DMS 273 (cell line): Measurements from ENCODE around the gene RAD18.

Source experiments
- DNase-seq: peaks from one replicate; lab custom pipeline; 2025; ENCODE audit not compliant: unreplicated experiment; lab: John Stamatoyannopoulos, UW

RAD18 gene, protein sequence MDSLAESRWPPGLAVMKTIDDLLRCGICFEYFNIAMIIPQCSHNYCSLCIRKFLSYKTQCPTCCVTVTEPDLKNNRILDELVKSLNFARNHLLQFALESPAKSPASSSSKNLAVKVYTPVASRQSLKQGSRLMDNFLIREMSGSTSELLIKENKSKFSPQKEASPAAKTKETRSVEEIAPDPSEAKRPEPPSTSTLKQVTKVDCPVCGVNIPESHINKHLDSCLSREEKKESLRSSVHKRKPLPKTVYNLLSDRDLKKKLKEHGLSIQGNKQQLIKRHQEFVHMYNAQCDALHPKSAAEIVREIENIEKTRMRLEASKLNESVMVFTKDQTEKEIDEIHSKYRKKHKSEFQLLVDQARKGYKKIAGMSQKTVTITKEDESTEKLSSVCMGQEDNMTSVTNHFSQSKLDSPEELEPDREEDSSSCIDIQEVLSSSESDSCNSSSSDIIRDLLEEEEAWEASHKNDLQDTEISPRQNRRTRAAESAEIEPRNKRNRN

DNA sequence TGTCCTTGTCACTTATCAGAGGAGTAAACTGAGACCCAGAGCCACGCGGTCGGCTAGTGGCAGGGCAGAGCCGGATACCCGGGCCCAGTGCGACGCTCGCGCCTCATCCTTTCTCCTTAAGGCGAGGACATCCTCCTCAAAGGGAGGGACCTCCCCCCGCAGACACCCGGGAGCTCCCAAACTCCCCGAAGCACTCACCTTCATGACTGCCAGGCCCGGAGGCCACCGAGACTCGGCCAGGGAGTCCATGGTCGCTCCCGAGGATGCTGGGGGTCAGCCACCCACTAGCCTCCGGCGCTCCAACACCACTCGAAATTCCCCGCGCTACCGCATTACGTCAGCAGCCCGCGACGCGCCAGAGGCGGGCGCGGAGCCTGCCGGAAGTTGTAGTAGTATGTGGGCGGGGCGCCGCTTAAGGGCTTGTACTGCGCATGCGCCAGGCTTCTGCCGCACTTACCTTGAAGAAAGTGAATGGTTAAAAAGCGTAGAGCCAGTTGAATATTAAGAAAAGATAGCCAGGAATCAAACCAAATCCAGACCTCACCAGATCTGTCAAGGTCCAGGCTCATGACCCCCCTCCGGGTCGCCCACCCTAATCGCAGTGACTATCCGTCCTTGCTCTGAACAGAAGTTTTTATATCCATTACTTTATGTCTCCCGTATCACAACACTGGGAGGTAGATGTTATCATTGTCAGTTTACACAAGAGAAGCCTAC lies at the start of gene RAD18:
TSS of gene RAD18 (minus strand) at position 336 of the 717 bp plus-strand sequence. CDS start at position 249, 87 bp downstream.
- peak; percentile 94 for DNase-seq

DNA sequence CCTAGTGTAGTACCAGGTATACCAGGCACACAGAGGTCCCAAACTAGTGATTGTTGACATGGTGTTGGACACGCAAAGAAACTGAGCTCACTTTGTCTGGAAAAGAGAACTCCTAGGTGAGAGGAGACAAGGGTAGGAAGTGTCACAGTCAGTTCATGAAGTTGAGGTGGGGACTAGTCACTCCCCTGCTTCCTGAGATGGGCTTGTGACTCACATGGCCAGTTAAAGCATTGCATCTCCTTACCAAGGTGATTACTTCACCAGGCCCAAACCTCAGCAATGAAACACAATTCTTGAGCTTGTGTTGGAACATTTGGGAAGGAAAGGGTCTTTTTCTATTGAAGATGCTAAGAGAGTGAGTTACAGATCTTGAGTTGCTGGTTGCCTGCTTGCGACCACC lies 49.2 kb upstream of the RAD18 start:
- DNase-seq: no peak

DNA sequence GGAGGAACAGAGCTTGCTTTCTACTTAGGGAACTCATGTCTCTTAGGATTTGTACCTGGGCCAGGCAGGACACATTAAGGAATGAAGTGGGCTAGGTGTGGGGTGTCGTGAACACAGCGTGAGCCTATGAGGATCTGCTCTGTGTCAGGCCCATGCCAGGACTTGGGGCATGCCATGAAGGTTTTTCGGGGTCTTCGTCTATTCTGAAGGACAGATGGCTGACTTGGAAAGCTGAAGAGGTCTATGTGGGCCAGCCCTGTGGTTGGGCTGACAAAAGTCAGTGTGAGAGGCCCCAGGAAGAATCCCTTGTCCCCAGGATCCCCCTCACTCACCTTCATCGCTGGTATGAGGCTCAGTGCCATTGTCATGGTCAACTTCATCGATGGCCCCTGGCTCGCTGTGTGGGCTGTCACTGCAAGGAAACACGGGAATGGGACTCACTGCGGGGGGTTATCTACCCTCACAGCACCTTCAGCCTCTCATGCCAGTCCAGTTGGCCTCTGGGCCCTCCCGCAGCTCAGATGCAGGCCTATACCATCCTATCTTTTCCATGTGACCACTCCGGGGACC lies 46.8 kb upstream of the RAD18 start:
- no peak for DNase-seq

DNA sequence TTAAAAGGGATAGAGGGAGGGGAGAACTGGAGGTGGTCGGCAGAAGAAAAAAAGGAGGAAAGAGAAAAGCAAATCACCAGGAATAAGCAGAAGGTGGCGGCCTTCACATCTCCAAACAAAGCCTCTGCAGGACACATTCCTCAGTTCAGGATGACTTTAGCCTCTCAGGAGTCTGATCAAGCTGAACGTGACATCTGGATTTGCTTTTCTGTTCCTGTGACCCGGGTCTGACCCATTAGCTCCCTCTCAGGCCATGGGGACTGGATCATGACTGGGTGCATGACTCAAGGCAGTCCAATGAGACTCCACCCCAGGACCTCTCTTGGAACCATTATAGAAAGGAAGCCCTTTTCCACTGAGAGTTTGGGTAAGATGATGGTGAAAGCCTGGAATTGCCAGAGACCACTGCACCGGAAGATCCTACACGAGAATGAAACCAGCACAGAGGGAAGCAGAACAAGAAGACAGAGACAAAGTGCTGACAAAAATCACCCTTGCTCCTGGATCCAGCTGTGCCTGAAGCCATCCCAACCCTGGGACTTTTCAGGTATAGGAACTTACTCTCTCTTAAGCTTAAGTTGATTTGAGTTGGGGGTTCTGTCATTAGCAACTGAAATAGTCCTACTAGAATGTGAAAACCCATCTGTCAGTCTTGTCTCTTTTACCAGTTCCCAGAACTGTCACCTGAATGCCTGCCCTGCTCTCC lies 45.4 kb upstream of the RAD18 start:
- DNase-seq: no peak

DNA sequence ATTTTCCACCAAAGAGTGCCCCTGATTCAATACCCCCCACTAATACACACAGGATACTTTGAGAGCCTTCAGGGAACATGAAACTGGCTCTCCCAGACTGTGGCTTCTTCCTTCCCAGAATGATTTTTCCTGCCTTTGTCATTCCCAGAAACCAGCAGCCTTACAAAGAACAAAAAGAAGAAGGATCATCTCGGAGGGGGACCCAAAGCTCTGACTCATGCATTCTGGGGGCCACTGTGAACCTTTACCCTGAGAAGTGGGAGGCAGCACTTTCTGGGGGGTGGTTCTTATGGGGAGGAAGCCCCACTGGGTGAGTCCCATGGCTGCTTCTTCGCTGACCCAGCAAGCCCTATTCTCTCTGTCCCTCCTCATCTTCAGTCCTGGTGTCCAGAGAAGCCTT lies 44.7 kb upstream of the RAD18 start:
- DNase-seq: no peak

DNA sequence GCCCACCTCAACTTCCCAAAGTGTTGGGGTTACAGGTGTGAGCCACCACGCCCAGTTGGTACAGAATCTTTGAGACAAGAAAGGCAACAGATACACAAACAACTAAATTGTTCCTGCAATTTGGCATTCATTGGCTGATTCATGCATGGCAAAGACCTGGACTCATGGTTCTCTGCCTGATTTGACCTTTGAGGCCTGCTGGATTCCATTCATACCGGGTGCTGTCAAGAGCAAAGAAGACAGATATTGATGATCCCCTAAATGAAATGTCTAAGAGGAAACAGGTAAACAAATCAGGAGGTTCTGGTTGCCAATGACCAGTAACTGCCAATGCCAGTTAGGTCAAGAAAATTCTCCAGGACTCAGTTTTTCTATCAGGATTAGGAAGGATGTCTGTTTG lies 43.9 kb upstream of the RAD18 start:
- DNase-seq: no peak

DNA sequence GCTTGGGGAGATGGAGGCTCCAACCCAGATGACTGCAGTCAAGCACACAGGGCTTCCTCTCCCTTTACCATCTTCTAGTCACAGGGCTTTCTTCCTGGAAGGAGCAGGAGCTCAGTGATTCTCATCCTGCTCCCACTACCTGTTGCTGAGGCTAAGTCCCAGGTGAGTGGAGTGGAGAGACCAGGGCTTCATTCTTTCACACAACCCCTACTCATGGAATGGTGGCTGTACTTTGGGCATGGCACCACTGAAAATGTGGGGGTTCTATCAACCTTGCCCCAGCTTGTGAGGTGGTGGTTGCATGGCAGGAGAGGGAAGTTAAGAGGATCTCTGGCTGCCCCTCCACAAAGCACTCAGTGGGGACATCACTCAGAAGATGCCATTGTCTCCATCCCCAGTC lies 36.8 kb upstream of the RAD18 start:
- DNase-seq: no peak

DNA sequence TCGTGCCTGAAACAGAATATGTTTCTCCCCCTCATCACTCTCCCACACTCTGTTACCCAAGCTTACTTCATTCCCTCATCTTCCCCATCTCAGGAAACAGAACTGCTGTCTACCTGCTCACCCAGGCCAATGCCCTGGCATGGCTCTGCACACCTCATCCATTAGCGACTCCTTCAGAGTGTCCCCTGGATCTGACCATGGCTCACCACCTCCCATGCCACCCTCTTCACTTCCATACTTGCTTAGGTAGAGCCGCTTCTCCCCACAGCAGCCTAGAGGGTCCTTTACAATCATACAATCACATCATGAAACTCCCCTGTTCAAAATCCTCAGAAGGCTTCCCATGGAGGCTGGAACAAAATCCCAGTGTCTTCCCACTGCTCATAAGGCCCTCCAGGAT lies 33.9 kb upstream of the RAD18 start:
- no peak for DNase-seq

DNA sequence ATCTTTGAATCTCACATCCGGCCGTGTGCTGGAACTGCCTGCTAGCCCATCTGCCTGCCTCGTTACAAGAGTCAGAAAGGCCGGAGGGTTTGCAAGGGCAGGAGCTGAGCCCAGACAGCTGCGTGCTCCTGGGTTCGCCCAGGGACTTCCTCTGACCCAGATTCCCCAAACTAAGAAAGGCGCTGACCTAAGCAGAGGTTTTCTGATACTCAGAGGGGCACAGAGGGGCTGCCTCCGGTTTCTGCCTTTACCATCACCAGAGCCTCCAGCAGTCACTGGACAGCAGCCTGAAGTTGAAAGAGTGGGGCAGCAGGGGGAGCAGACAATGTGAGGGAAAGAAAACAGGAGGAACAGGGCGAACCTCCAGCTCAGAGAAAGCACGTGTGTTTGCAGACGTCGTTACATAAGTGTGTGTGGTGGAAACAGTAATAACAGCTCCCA lies 33.4 kb upstream of the RAD18 start:
- no peak for DNase-seq

DNA sequence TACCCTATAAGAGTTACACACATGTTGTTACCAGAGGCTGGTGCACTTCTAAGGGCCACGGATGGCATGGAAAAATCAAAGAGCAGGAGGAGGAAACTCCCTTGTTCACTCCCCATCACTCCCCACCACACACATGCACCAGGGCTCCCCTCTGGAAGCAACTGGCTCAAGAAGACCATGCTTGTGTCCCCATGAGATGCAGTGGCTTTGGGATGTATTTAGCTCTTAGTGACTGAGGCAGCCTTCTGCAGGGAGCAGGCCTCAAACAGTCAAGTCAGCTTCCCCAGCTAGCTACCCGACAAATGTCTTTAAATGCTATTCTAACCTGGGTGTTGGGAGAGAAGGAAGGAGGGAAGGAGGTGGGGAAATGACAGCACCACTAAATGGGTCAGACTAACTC lies 32.9 kb upstream of the RAD18 start:
- no peak for DNase-seq

DNA sequence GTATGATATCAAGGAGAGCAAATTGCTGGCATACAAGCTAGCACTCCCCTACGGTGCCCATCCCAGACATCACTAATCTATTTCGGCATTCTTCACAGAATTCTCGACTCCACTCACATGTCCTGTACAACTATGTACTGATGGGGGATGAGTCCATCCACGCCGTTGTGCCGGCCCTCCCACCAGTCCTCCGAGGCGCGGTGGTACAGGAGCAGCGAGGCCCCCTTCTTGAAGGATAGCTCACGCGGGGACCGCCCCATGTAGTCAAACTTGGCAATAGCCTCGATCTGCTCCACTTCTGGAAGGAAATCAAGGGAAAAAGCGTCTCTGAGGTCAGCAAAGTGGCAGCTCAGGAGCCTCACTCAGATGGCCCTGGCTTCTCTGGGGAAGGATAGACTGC lies 31.0 kb upstream of the RAD18 start:
- DNase-seq: no peak

DNA sequence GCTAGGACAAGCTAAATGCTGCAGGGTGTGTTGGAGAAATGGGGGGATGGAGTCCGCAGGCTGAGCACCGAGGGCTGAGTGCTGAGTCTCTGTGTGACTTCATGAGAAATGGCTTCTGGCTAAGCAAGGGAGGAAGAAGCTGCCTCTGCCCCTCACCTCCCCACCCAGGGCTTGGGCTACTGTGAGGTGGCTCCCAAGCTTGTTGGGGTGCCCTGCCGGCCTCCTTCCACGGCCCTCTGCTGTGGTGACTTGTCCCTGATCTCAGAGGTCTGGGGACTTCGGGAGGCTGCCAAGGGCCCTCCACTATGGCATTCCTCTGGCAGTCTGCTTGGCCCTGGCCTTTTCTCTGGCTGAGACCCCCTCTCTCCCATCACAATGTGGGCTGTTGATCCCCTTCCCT lies 30.1 kb upstream of the RAD18 start:
- DNase-seq: no peak

DNA sequence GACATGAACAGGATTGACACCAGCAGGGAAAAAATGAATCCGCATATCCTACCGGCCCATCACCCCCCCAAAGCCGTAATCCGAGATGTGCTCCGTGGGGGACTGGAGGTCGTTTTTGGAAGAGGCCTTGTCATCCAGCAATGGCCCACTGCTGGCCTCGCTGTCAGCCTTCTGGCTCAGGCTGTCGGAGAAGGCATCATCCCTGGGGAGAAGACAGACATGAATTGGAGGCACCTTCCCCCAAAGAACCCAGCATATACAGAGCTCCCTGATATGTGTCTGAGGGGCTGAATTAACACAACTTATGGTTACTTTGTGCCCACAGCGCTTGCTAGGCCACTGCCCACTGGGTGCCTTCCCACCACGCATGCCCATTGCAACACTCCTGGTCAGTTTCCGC lies 29.6 kb upstream of the RAD18 start:
- no peak for DNase-seq

DNA sequence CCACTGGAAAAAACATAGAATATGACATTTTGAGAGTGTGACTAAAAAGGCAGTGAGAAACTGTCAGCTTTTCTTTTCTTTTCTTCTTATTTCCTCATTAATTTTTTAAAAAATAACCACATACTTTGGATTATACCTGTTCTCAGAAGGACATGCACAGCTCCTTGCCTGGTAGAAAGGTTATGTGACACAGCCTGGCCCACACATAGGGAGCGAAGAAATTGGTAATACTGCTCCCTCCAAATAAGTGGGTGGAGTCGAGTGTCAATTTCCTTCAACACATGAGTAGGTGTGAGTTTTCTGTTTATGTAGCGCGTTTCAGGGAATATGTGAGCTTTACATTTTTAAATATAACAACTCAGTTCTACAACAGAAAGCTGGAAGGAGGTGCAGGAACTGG lies 28.9 kb upstream of the RAD18 start:
- DNase-seq: no peak

DNA sequence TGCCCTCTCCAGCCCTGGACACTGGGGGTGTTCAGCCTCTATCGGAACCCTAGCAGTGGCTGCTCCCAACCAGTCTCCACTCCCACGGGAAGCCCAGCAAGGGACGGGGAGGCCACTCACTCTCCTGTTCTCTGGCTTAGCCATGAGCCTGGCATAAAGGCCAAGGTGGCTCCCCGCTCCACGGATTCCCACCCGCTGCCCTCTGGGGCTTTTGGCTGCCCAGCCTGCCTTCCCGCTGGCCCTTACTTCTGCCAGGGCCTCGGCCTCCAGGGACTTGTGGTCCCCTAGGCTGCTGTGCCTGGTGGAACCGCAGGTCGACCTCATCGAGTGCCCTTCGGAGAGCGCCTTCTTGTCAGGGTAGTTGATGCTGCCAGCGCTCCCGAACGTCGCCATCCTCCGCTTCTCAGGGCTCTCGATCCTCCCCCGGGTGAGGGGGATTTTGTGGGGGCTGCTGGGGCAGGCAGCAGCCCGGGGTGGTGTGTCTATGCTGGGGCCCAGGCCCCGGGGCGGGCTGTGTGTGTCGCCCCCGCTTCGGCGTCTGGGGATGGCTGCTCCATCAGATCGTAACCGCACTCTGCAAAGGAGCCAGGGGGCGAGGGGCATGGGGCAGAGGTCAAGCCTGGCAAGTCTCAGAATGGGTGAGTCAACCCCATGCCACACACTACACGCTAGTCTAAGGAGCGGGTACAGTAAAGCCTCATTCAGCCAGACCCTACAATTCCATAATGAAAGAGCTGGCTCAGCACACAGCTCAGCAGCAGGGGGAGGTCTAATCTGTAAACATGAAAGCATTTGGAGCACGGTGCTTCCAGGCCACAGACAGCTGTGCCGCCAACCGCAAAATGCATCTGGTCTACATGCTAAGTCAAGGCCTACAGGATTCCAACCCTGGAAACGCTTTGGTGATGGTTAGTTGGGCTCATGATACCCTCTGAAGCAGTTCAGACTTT lies 27.3 kb upstream of the RAD18 start:
- DNase-seq: peak; percentile 45

DNA sequence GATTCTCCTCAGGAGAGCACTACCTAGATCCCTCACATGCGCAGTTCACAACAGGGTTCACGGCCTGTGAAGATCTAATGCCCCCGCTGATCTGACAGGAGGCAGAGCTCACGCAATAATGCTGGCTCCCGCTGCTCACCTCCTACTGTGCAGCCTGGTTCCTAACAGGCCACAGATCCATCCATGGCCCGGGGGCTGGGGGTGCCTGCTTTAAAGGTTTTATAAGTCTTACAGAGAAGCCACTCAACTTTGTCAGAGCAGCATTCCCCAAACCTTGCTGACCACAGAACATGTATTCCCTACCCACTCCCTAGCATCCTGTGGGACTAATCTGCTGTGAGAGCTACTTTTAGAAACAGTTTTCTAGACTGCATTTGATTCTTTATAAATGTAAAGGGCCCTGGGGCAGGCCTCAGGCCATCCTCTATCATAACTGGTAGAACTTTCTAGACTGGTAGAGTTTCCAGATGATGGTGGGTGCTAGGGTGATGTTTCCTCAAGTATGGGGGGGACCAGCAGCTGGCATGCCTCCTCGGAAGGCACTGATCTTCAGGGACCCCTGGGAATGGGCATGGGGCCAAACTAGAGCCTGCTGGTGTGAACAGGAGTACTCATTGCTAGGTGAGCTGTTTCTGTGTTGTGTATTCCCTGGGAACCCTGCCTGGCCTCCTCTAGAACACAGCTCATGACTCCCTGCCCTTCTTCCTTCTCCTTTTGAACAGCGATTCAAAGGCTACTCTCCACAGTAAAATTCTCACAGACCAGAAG lies 25.7 kb upstream of the RAD18 start:
- DNase-seq: peak; percentile 7

DNA sequence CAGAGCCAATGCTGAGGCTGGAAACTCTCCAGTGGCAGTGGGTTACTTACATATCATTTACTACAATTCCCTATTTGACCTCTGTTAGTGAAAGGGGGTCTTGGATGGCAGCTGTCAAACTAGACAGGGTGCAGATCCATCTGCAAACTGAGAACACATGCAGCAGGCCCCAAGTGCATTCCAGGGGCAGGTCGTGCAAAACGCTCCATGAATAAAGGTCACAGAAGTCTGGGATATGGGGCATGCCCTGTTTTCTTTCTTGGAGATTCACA lies 25.0 kb upstream of the RAD18 start:
- DNase-seq: no peak

DNA sequence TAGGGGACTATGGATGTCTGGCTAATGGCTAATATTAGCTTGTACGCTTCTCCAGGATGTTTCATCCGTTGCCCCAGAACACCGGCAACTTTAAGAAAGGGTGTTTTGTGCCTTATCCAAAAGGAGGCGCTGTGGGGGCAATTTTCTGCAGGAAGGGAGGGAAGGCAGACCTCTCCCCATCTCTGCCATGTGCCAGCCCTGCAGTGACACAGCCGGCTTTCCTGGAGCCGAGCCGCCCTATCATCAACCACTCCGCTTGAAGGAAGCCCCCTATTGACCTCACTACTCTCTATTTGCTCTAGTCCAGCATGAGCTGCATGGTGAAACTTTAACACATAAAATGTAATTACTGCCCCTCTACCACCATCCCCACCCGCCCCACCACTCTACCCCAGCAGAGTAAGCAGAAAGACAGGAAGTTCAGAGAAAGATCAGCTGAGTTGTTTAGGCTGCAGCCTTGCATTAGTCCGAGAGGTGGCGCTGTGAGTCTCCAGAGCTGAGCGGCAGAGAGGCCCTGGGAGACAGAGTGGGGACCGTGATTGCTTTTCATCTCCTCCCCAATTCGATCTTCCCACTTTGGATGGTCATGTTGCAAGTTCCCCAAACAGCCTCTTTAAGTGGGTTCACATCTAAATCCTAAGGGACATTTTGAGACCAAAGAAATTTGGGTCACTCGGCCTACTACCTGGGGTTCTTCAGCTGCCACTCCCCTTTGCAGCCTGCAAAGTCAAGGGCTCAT lies 24.5 kb upstream of the RAD18 start:
- peak; percentile 75 for DNase-seq

DNA sequence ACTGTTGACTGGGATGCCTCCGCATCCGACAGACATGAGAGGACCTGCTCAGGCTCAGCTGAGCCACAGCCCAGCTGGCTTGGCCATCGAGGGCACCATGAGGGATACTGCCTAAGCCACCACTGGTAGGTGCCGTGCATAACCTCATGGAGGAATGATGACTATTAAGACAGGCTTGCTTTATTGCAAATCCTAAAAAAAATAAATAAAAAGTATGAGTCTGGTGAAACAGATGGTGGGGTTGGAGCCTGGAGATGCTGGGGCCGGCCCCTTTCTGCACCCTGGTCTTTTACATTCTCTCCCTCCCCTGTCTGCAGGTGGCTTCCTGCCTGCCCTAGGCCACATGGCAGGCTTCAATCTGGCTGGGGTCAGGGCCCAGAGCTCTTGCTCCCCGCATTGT lies 24.0 kb upstream of the RAD18 start:
- DNase-seq: no peak
